Loucy (cell line): ENCODE results near the gene LTB4R.

Source experiments
- EZH2phosphoT487 ChIP-seq: fragments of 200-600 bp; IDR thresholded peaks from 2 replicates; pipeline ENCODE4 v1.6.1; 2018; ENCODE audit warnings: antibody characterized with exemption, mild to moderate bottlenecking, moderate library complexity, borderline replicate concordance
- TF ChIP-seq, protein P1 (sequence below): fragments of 200-600 bp; sonication (generic); conservative IDR thresholded peaks from 2 replicates; pipeline ENCODE4 v1.5.1; 2014; ENCODE audit warnings: mild to moderate bottlenecking, antibody characterized with exemption, low read length

DNA sequence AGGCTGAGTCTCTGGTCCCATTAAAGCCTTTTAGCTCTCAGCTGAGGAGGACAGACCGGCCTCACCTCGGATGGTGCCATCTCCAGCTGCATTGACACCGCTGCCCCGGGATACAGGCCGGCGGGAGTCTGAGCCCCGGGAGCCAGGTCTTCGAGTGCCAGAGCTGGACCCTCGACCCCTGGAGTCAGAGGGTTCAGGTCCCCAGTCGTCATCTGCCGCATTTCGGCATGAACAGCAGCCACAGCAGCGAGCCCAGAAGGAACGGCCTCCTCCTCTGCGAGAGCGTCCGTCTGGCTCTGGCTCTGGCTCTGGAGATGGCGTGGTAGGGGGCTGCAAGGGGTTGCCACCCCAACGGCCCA, 49.4 kb upstream of the LTB4R start:
- TF ChIP-seq, protein P1, sequence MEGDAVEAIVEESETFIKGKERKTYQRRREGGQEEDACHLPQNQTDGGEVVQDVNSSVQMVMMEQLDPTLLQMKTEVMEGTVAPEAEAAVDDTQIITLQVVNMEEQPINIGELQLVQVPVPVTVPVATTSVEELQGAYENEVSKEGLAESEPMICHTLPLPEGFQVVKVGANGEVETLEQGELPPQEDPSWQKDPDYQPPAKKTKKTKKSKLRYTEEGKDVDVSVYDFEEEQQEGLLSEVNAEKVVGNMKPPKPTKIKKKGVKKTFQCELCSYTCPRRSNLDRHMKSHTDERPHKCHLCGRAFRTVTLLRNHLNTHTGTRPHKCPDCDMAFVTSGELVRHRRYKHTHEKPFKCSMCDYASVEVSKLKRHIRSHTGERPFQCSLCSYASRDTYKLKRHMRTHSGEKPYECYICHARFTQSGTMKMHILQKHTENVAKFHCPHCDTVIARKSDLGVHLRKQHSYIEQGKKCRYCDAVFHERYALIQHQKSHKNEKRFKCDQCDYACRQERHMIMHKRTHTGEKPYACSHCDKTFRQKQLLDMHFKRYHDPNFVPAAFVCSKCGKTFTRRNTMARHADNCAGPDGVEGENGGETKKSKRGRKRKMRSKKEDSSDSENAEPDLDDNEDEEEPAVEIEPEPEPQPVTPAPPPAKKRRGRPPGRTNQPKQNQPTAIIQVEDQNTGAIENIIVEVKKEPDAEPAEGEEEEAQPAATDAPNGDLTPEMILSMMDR = no peak
- TF ChIP-seq EZH2phosphoT487 = no peak
